Lower lobe of right lung (tissue), 2 donors: ENCODE measurements around the gene HAPLN1. TPM values are rescaled to one million over a fixed set of nuclear protein-coding genes. Genes with fewer than 3 reads are reported as not detected.

Experiments
- ATAC-seq, 2 donors: fragments of 200-7000 bp; cut with Tn5 transposase; one replicate each; pipeline ENCODE4 v1.9.1; 2020 to 2022; ENCODE audit warnings: mild to moderate bottlenecking in 2 of 2, moderate library complexity in 2 of 2
- DNase-seq: peaks from one replicate; pipeline ENCODE4 v3.0.0-alpha.2; 2020
- H3K27ac ChIP-seq: fragments of 200-600 bp; one replicate; pipeline ENCODE4 v1.8.0; 2022
- H3K27me3 ChIP-seq: fragments of 200-600 bp; one replicate; pipeline ENCODE4 v1.8.0; 2022; ENCODE audit warnings: low read depth
- H3K36me3 ChIP-seq: fragments of 200-600 bp; one replicate; pipeline ENCODE4 v1.8.0; 2022; ENCODE audit warnings: mild to moderate bottlenecking
- H3K4me1 ChIP-seq: fragments of 200-600 bp; one replicate; pipeline ENCODE4 v1.8.0; 2022
- H3K4me3 ChIP-seq: fragments of 200-600 bp; one replicate; pipeline ENCODE4 v1.8.0; 2022; ENCODE audit warnings: mild to moderate bottlenecking
- H3K9me3 ChIP-seq: fragments of 200-600 bp; one replicate; pipeline ENCODE4 v1.8.0; 2022
- CTCF ChIP-seq: fragments of 200-600 bp; IDR thresholded peaks from one replicate; pipeline ENCODE4 v1.8.0; 2022; ENCODE audit warnings: antibody characterized with exemption, mild to moderate bottlenecking
- intact Hi-C: fragments of 100-400 bp; cut with DNase I; formaldehyde crosslinking; loops from one replicate; pipeline ENCODE4 v1.11.0; 2022
- total RNA-seq: library from RNA; stranded (reverse); fragmentation: NEBNext Ultra II Directional; extraction: Animal tissue kit (Norgen Biotek cat#: 25700); gene quantifications from one replicate; pipeline ENCODE4 v1.2.1, GENCODE V29; 2021
- donor health status: DM: no; HTN: yes; CAD: no; lungs with severe emphysema.

Gene HAPLN1
- total RNA-seq, 1 donor from 2014 or later: 0.21 TPM

GRCh38 chr5:83715236-83716065 is 5.2 kb downstream of the HAPLN1 start:
- DNase-seq (no peak), ATAC-seq (no peak)
- Histone ChIP-seq H3K36me3 (no peaks in the 10 kb centered on the region), H3K27me3 (peaks cover 9% of the 10 kb centered on the region), H3K4me1 (no peaks in the 10 kb centered on the region), H3K9me3 (no peaks in the 10 kb centered on the region), H3K4me3 (no peak overlapping the region), H3K27ac (no peak overlapping the region)
- intact Hi-C loops: no loop called here
- no peak for TF ChIP-seq CTCF

- Histone ChIP-seq H3K4me1 (no peaks in the 10 kb centered on the region), H3K36me3 (no peaks in the 10 kb centered on the region), H3K27me3 (peaks cover 7% of the 10 kb centered on the region), H3K27ac (no peak overlapping the region), H3K9me3 (no peaks in the 10 kb centered on the region), H3K4me3 (no peak overlapping the region)
- ATAC-seq (no peak), DNase-seq (no peak)
- no peak for TF ChIP-seq CTCF
- intact Hi-C loops: no loop called here
These were observed 5.8 kb downstream of the HAPLN1 start for GRCh38 chr5:83714810-83715209.

GRCh38 chr5:83711982-83712601 is 8.6 kb downstream of the HAPLN1 start:
- TF ChIP-seq CTCF: peak; percentile 79
- no peak overlapping the region for H3K27ac ChIP-seq
- H3K27me3 ChIP-seq: peaks cover 5% of the 10 kb centered on the region
- intact Hi-C loops: no loop called here
- no peak overlapping the region for H3K4me3 ChIP-seq
- DNase-seq: no peak
- no peaks in the 10 kb centered on the region for H3K36me3 ChIP-seq
- ATAC-seq: peak in 1 of 2 donors; percentile 54
- H3K4me1 ChIP-seq: no peaks in the 10 kb centered on the region
- H3K9me3 ChIP-seq: no peaks in the 10 kb centered on the region

- no peak overlapping the region for H3K4me3 ChIP-seq
- no peaks in the 10 kb centered on the region for H3K36me3 ChIP-seq
- H3K4me1 ChIP-seq: no peaks in the 10 kb centered on the region
- intact Hi-C loops: no loop called here
- H3K27ac ChIP-seq: no peak overlapping the region
- ATAC-seq: no peak
- peaks cover 5% of the 10 kb centered on the region for H3K27me3 ChIP-seq
- TF ChIP-seq CTCF: no peak
- no peak for DNase-seq
- no peaks in the 10 kb centered on the region for H3K9me3 ChIP-seq
These were observed 10.7 kb downstream of the HAPLN1 start for GRCh38 chr5:83709973-83710372.

GRCh38 chr5:83708170-83708569 is 12.5 kb downstream of the HAPLN1 start:
- Histone ChIP-seq H3K4me3 (no peak overlapping the region), H3K9me3 (no peaks in the 10 kb centered on the region), H3K36me3 (no peaks in the 10 kb centered on the region), H3K4me1 (no peaks in the 10 kb centered on the region), H3K27me3 (peaks cover 5% of the 10 kb centered on the region), H3K27ac (no peak overlapping the region)
- DNase-seq (no peak), ATAC-seq (no peak)
- intact Hi-C loops: no loop called here
- TF ChIP-seq CTCF: no peak
